PC-9 (cell line): ENCODE results near the gene PRSS21.

Experiments
- EZH2 ChIP-seq: fragments of 200-600 bp; sonication (generic); IDR thresholded peaks from 2 replicates; pipeline ENCODE4 v1.8.0; 2017; ENCODE audit warnings: antibody characterized with exemption, low read depth
- TF ChIP-seq, protein P1 (sequence below): fragments of 200-600 bp; sonication (generic); conservative IDR thresholded peaks from 2 replicates; pipeline ENCODE4 v1.6.1; 2017; ENCODE audit warnings: mixed run types, antibody characterized with exemption, mild to moderate bottlenecking, moderate library complexity

DNA sequence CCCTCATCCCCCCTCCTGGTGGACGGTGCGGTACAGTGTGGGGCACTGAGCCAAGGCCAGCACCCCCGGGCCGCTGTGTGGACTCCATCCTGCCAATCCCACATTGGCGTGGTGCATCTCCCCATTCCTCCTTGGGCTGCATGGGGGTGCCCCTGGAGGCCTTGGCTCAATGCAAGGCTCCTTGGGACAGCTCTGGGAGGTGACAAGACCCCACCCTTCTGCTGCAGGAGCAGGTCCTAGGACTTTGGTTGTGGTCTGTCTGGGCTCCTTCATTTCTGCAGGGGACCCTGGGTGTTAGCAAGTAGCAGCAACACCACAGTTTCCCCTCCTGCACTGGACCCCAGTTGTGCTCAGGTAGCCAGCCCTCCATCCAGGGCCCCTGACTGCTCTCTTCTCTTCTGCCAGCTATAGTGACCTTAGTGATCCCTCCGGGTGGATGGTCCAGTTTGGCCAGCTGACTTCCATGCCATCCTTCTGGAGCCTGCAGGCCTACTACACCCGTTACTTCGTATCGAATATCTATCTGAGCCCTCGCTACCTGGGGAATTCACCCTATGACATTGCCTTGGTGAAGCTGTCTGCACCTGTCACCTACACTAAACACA lies 1.3 kb downstream of the PRSS21 start:
- TF ChIP-seq, protein P1, sequence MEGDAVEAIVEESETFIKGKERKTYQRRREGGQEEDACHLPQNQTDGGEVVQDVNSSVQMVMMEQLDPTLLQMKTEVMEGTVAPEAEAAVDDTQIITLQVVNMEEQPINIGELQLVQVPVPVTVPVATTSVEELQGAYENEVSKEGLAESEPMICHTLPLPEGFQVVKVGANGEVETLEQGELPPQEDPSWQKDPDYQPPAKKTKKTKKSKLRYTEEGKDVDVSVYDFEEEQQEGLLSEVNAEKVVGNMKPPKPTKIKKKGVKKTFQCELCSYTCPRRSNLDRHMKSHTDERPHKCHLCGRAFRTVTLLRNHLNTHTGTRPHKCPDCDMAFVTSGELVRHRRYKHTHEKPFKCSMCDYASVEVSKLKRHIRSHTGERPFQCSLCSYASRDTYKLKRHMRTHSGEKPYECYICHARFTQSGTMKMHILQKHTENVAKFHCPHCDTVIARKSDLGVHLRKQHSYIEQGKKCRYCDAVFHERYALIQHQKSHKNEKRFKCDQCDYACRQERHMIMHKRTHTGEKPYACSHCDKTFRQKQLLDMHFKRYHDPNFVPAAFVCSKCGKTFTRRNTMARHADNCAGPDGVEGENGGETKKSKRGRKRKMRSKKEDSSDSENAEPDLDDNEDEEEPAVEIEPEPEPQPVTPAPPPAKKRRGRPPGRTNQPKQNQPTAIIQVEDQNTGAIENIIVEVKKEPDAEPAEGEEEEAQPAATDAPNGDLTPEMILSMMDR, result no peak
- no peak for TF ChIP-seq EZH2
